Transverse colon (tissue), 4 donors: ENCODE results near the gene ESYT3. TPM values are rescaled to one million over a fixed set of nuclear protein-coding genes. Genes with fewer than 3 reads are reported as not detected.
A peak's percentile ranks its signal among the peaks of the same experiment; 100 is the strongest.

ENCODE experiments used
- DNase-seq: peaks from one replicate; pipeline ENCODE4 v3.0.0-alpha.2; 2019
- H3K27ac ChIP-seq, 4 donors: fragments of 200-600 bp; sonication (generic); 2 replicates each; pipeline ENCODE4 v1.5.1; 2016 to 2018; ENCODE audit warnings: inconsistent platforms in 4 of 4
- H3K27me3 ChIP-seq: fragments of 200-600 bp; sonication (generic); 2 replicates; pipeline ENCODE4 v1.5.1; 2017; ENCODE audit warnings: inconsistent platforms
- H3K36me3 ChIP-seq, 4 donors: fragments of 200-600 bp; sonication (generic); 2 replicates each; pipeline ENCODE4 v1.5.1; 2017 to 2019; ENCODE audit warnings: inconsistent platforms in 4 of 4
- H3K4me1 ChIP-seq, 4 donors: fragments of 200-600 bp; sonication (generic); 2 replicates each; pipeline ENCODE4 v1.5.1; 2017 to 2020; ENCODE audit warnings: inconsistent platforms in 4 of 4
- H3K4me3 ChIP-seq, 4 donors: fragments of 200-600 bp; sonication (generic); 1 replicate in 1 of 4; 2 replicates in 3 of 4; pipeline versions ENCODE4 v1.5.1 to v1.6.1; 2017 to 2019; ENCODE audit warnings: inconsistent platforms in 4 of 4
- H3K9me3 ChIP-seq, 2 donors: fragments of 200-600 bp; sonication (generic); 2 replicates each; pipeline ENCODE4 v1.5.1; 2017 to 2019; ENCODE audit warnings: inconsistent platforms in 2 of 2
- EP300 ChIP-seq: sonication (generic); formaldehyde crosslinking; IDR thresholded peaks from one replicate; pipeline ENCODE4 v1.6.1; 2017; ENCODE audit warnings: antibody characterized with exemption, low read depth
- POLR2A ChIP-seq: fragments of 450-650 bp; IDR thresholded peaks from one replicate; pipeline ENCODE4 v1.6.1; 2016; ENCODE audit warnings: antibody characterized with exemption, mild to moderate bottlenecking, moderate library complexity
- POLR2AphosphoS5 ChIP-seq, 3 donors: sonication (generic); formaldehyde crosslinking; IDR thresholded peaks; one replicate each; pipeline ENCODE4 v1.6.1; 2016; ENCODE audit warnings: antibody characterized with exemption in 3 of 3
- WGBS, 2 donors: methylation state at CpG; one replicate each; pipeline ENCODE4 v1.1.5; 2018; ENCODE audit warnings: low coverage in 1 of 2; 5-methylcytosine and 5-hydroxymethylcytosine counted together
- in situ Hi-C, 4 donors: fragments of 200-750 bp; cut with MboI; loops; one replicate each; pipeline versions ENCODE4 v1.15.0 to v1.15.1; 2017; ENCODE audit warnings: low sequenced_read_pairs in 3 of 4, low pct_ligation_motif_present in 1 of 4, low pct_unique_long_range_greater_than_20kb in 1 of 4
- intact Hi-C: fragments of 100-400 bp; cut with DNase I; formaldehyde crosslinking; loops from one replicate; pipeline ENCODE4 v1.15.1; 2023; ENCODE audit warnings: low total_unique reads
- total RNA-seq, 4 donors: library from RNA; depleted of rRNA; stranded (reverse); fragments of >200 nt; gene quantifications; one replicate each; pipeline ENCODE4 v1.1.0, GENCODE V29; 2016
- TF ChIP-seq, protein P1 (sequence below), 5 experiments: fragments of 200-600 bp in 3 of 5; fragments of 450-650 bp in 2 of 5; sonication (generic) in 3 of 5; IDR thresholded peaks; 1 replicate in 2 of 5; 2 replicates in 3 of 5; pipeline ENCODE4 v1.5.1; 2016 to 2017; ENCODE audit warnings: antibody characterized with exemption in 5 of 5, inconsistent platforms in 3 of 5, mild to moderate bottlenecking in 2 of 5, moderate library complexity in 1 of 5

ESYT3 gene
- total RNA-seq, 4 donors from 2014 or later: 0.60 to 6.0 (median 2.8) TPM

DNA sequence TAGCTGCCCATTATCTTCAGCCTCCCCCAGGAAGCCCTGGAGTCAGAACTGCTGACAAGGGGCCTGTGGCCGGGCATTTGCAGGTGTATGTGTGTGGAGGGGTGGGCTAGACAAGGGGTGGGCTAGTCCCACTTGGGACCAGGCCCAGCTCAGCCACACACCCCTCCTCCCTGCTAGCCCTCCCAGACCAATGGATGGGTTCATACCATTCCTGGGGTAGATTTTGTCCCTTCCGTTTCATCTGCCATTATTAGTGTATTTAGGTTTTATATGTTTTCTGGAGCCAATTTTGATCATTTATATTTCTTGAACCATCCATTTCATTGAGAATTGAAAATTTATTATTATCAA is 43.9 kb upstream of the ESYT3 start:
- no peaks in the 10 kb centered on the region for H3K27me3 ChIP-seq
- H3K9me3 ChIP-seq: no peaks in the 10 kb centered on the region
- WGBS, 2 donors: 75 to 89% methylated on average over 1 to 2 of the region's 2 CpGs
- no peak for TF ChIP-seq POLR2A
- TF ChIP-seq, protein P1, sequence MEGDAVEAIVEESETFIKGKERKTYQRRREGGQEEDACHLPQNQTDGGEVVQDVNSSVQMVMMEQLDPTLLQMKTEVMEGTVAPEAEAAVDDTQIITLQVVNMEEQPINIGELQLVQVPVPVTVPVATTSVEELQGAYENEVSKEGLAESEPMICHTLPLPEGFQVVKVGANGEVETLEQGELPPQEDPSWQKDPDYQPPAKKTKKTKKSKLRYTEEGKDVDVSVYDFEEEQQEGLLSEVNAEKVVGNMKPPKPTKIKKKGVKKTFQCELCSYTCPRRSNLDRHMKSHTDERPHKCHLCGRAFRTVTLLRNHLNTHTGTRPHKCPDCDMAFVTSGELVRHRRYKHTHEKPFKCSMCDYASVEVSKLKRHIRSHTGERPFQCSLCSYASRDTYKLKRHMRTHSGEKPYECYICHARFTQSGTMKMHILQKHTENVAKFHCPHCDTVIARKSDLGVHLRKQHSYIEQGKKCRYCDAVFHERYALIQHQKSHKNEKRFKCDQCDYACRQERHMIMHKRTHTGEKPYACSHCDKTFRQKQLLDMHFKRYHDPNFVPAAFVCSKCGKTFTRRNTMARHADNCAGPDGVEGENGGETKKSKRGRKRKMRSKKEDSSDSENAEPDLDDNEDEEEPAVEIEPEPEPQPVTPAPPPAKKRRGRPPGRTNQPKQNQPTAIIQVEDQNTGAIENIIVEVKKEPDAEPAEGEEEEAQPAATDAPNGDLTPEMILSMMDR (IDR thresholded peaks at IDR 0.05): no peak
- no peak for TF ChIP-seq POLR2AphosphoS5 (IDR thresholded peaks at IDR 0.05)
- TF ChIP-seq EP300: no peak
- H3K4me3 ChIP-seq: no peak overlapping the region
- H3K36me3 ChIP-seq: no peaks in the 10 kb centered on the region
- no peak for DNase-seq
- in situ Hi-C loops (no loop called here), intact Hi-C loops (no loop called here)
- peaks cover 0 to 9% (median 0%) of the 10 kb centered on the region in 4 donors for H3K4me1 ChIP-seq
- H3K27ac ChIP-seq: peak overlapping the region in 1 of 4 donors; percentile 36

- H3K4me3 ChIP-seq: no peak overlapping the region
- no peaks in the 10 kb centered on the region for H3K9me3 ChIP-seq
- no peak overlapping the region for H3K27ac ChIP-seq
- intact Hi-C loops: no loop called here
- 91 to 100% methylated on average over 2 to 4 of the region's 4 CpGs for WGBS, 2 donors
- DNase-seq: no peak
- in situ Hi-C loops: no loop called here
- H3K36me3 ChIP-seq: no peaks in the 10 kb centered on the region
- no peaks in the 10 kb centered on the region for H3K27me3 ChIP-seq
- no peak for TF ChIP-seq POLR2AphosphoS5 (IDR thresholded peaks at IDR 0.05)
- TF ChIP-seq EP300: no peak
- no peak for TF ChIP-seq POLR2A
- TF ChIP-seq, protein P1 (IDR thresholded peaks at IDR 0.05): no peak
- peaks cover 0 to 9% (median 0%) of the 10 kb centered on the region in 4 donors for H3K4me1 ChIP-seq
These were observed 40.3 kb upstream of the ESYT3 start for GRCh38 chr3:138394156-138394555.

DNA sequence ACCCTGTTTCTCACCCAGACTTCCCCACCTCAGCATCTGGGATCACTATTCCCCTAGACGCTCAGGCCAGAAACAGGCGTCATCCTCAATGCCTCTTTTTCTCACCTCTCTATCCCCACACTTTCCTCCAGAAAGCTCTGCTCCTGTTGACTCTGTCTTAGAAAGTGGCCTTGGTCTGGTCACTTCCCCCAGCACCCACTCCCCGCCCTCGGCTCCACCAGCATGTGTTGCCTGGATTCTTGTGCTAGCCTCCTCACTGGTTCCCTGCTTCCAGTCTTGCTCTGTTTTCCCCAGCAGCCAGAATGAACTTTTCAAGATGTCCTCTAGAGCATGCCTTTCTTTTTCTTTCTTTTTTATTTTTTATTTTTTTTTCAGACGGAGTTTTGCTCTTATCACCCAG is 39.7 kb upstream of the ESYT3 start:
- TF ChIP-seq POLR2A (no peak), EP300 (no peak), POLR2AphosphoS5 (IDR thresholded peaks at IDR 0.05) (no peak)
- TF ChIP-seq, protein P1 (IDR thresholded peaks at IDR 0.05): no peak
- H3K27me3 ChIP-seq: no peaks in the 10 kb centered on the region
- no peak overlapping the region for H3K4me3 ChIP-seq
- DNase-seq: no peak
- H3K36me3 ChIP-seq: no peaks in the 10 kb centered on the region
- H3K4me1 ChIP-seq: peaks cover 0 to 7% (median 0%) of the 10 kb centered on the region in 4 donors
- intact Hi-C loops (no loop called here), in situ Hi-C loops (no loop called here)
- H3K27ac ChIP-seq: no peak overlapping the region
- 88 to 90% methylated on average over 5 of the region's 5 CpGs for WGBS, 2 donors
- no peaks in the 10 kb centered on the region for H3K9me3 ChIP-seq

GRCh38 chr3:138395865-138396751 is 38.3 kb upstream of the ESYT3 start:
- H3K4me1 ChIP-seq: no peaks in the 10 kb centered on the region
- 91% methylated on average over 6 to 12 of the region's 12 CpGs for WGBS, 2 donors
- H3K27me3 ChIP-seq: no peaks in the 10 kb centered on the region
- H3K36me3 ChIP-seq: no peaks in the 10 kb centered on the region
- DNase-seq: no peak
- no peak for TF ChIP-seq POLR2AphosphoS5 (IDR thresholded peaks at IDR 0.05)
- no peak for TF ChIP-seq POLR2A
- TF ChIP-seq, protein P1 (IDR thresholded peaks at IDR 0.05): no peak
- TF ChIP-seq EP300: no peak
- H3K4me3 ChIP-seq: no peak overlapping the region
- intact Hi-C loops: no loop called here
- H3K27ac ChIP-seq: no peak overlapping the region
- no peaks in the 10 kb centered on the region for H3K9me3 ChIP-seq
- in situ Hi-C loops: no loop called here
